A549 (cell line): ENCODE data around the gene ATF3. TPM values are rescaled to one million over a fixed set of nuclear protein-coding genes. Genes with fewer than 3 reads are reported as not detected.

Experiments
- ATAC-seq, 2 experiments: fragments of 200-7000 bp in 1 of 2; fragments of >200 bp in 1 of 2; cut with Nextera tagmentation in 1 of 2; cut with Tn5 transposase in 1 of 2; 3 replicates each; pipeline versions ENCODE4 v1.8.0 to v1.9.1; 2018 to 2020; ENCODE audit warnings: mild to moderate bottlenecking in 1 of 2, moderate library complexity in 1 of 2
- CTCF ChIA-PET: fragments of 300-600 bp; sonication (Branson Sonifier 250); formaldehyde crosslinking; extraction: SDS; loops from one replicate; lab custom pipeline; 2021; ENCODE audit warnings: antibody characterized with exemption, inconsistent platforms; lab: Yijun Ruan, JAX
- POLR2A ChIA-PET: fragments of 350-600 bp; formaldehyde crosslinking; extraction: SDS; loops from one replicate; lab custom pipeline; 2021; ENCODE audit warnings: antibody characterized with exemption, inconsistent platforms; lab: Yijun Ruan, JAX
- DNase-seq, 2 experiments: peaks; one replicate each; pipeline versions ENCODE4 v3.0.0 to v3.0.0-alpha.2; 2011 to 2016; ENCODE audit warnings: low read depth in 1 of 2, low spot score in 1 of 2
- FAIRE-seq: peaks from 2 replicates; lab custom pipeline; 2011; peaks lifted over from hg19 to GRCh38; lab: Jason Lieb, UNC
- H3K27ac ChIP-seq, 2 experiments: fragments of >200 bp; sonication (Bioruptor Twin); formaldehyde crosslinking; 3 replicates each; pipeline ENCODE4 v1.5.1; 2016 to 2017
- H3K4me1 ChIP-seq: fragments of >200 bp; sonication (Bioruptor Twin); formaldehyde crosslinking; 3 replicates; pipeline ENCODE4 v1.6.1; 2016
- H3K4me2 ChIP-seq: fragments of >200 bp; sonication (Bioruptor Twin); formaldehyde crosslinking; 3 replicates; pipeline ENCODE4 v1.6.1; 2016
- H3K4me3 ChIP-seq: fragments of >200 bp; sonication (Bioruptor Twin); formaldehyde crosslinking; 3 replicates; pipeline ENCODE4 v1.5.1; 2016
- H3K9me3 ChIP-seq: fragments of >200 bp; sonication (Bioruptor Twin); formaldehyde crosslinking; 3 replicates; pipeline ENCODE4 v1.6.1; 2016
- ATOH8 ChIP-seq: fragments of 250-450 bp; sonication (Bioruptor Pico); IDR thresholded peaks from 2 replicates; pipeline ENCODE4 v1.5.0; 2020; ENCODE audit warnings: low read depth, mild to moderate bottlenecking, moderate library complexity
- BCL3 ChIP-seq: fragments of >200 bp; sonication (Bioruptor Twin); formaldehyde crosslinking; IDR thresholded peaks from 3 replicates; pipeline ENCODE4 v1.6.1; 2016
- BHLHE40 ChIP-seq: IDR thresholded peaks from 2 replicates; pipeline ENCODE4 v1.6.1; 2012; ENCODE audit warnings: low read depth, low read length, inconsistent platforms
- CHD2 ChIP-seq: fragments of 150-350 bp; IDR thresholded peaks from 2 replicates; pipeline ENCODE4 v1.6.1; 2014; ENCODE audit warnings: low read length; ENCODE audit not compliant: partially characterized antibody
- CTCF ChIP-seq: fragments of >200 bp; sonication (Bioruptor Twin); formaldehyde crosslinking; IDR thresholded peaks from 3 replicates; pipeline ENCODE4 v1.5.1; 2016
- E2F6 ChIP-seq: IDR thresholded peaks from 2 replicates; pipeline ENCODE4 v1.6.1; 2012; ENCODE audit warnings: low read depth, borderline replicate concordance
- FOSB ChIP-seq: fragments of 250-450 bp; sonication (Bioruptor Pico); IDR thresholded peaks from 2 replicates; pipeline ENCODE4 v1.5.0; 2020; ENCODE audit warnings: mild to moderate bottlenecking, moderate library complexity
- FOXS1 ChIP-seq: fragments of 250-450 bp; sonication (Bioruptor Pico); IDR thresholded peaks from 2 replicates; pipeline ENCODE4 v1.5.0; 2020; ENCODE audit warnings: mild to moderate bottlenecking, moderate library complexity
- GATA3 ChIP-seq: IDR thresholded peaks from 2 replicates; pipeline ENCODE4 v1.6.1; 2012; ENCODE audit warnings: borderline replicate concordance
- HOXB5 ChIP-seq: fragments of 250-450 bp; sonication (Bioruptor Pico); IDR thresholded peaks from 2 replicates; pipeline ENCODE4 v1.5.0; 2020; ENCODE audit warnings: mild to moderate bottlenecking, moderate library complexity
- MYC ChIP-seq: IDR thresholded peaks from 2 replicates; pipeline ENCODE4 v1.6.1; 2012; ENCODE audit warnings: mild to moderate bottlenecking, inconsistent platforms, low read length, improper control_type of control experiment, borderline replicate concordance
- NFE2L2 ChIP-seq: fragments of 150-350 bp; conservative IDR thresholded peaks from 2 replicates; pipeline ENCODE4 v1.6.1; 2014; ENCODE audit warnings: low read length
- NR3C1 ChIP-seq: fragments of >200 bp; sonication (Bioruptor Twin); formaldehyde crosslinking; IDR thresholded peaks from 3 replicates; pipeline ENCODE4 v1.6.1; 2017
- PBX3 ChIP-seq: IDR thresholded peaks from 2 replicates; pipeline ENCODE4 v1.6.1; 2012
- POLR2A ChIP-seq: IDR thresholded peaks from 2 replicates; pipeline ENCODE4 v1.6.1; 2012; ENCODE audit warnings: mild to moderate bottlenecking, low read length
- RARB ChIP-seq: fragments of 250-450 bp; sonication (Bioruptor Pico); IDR thresholded peaks from 2 replicates; pipeline ENCODE4 v1.8.0; 2021; ENCODE audit warnings: mild to moderate bottlenecking, moderate library complexity
- RFX5 ChIP-seq: fragments of 450-650 bp; IDR thresholded peaks from 2 replicates; pipeline ENCODE4 v1.7.1; 2014; ENCODE audit warnings: antibody characterized with exemption, mild to moderate bottlenecking, moderate library complexity
- SMC3 ChIP-seq: fragments of >200 bp; sonication (Bioruptor Twin); formaldehyde crosslinking; IDR thresholded peaks from 3 replicates; pipeline ENCODE4 v1.6.1; 2018; ENCODE audit warnings: inconsistent platforms
- SREBF2 ChIP-seq: fragments of 450-650 bp; IDR thresholded peaks from 2 replicates; pipeline ENCODE4 v1.6.1; 2014; ENCODE audit warnings: mild to moderate bottlenecking, moderate library complexity
- ZFP36 ChIP-seq: fragments of 450-650 bp; IDR thresholded peaks from 2 replicates; pipeline ENCODE4 v1.6.1; 2014; ENCODE audit warnings: borderline replicate concordance; ENCODE audit not compliant: partially characterized antibody
- ZNF302 ChIP-seq: fragments of 250-450 bp; sonication (Bioruptor Pico); IDR thresholded peaks from 2 replicates; pipeline ENCODE4 v1.9.0; 2021; ENCODE audit warnings: inconsistent platforms, mild to moderate bottlenecking, moderate library complexity
- WGBS: methylation state at CpG from one replicate; pipeline ENCODE4 v1.1.6; 2017; ENCODE audit errors: missing lambda C conversion rate; 5-methylcytosine and 5-hydroxymethylcytosine counted together
- polyA plus RNA-seq, 4 experiments: library from polyadenylated mRNA; depleted of rRNA in 3 of 4; stranded (reverse); fragments of >200 nt; fragmentation: RNase III in 1 of 4; extraction: RNeasy Plus Mini Kit Qiagen cat#74134 plus additional on column Dnase treatment in 1 of 4; gene quantifications; 2 replicates in 3 of 4; 3 replicates in 1 of 4; pipeline ENCODE4 v1.2.3, GENCODE V29; 2011 to 2017

ATF3 gene
- polyA plus RNA-seq, 2 of the 4 experiments (the other 2 are of a cell fraction) = 4.4 to 62.9 TPM

GRCh38 chr1:212574732-212575131 lies 33.8 kb upstream of the ATF3 start:
- FAIRE-seq (no peak), ATAC-seq (no peak), DNase-seq (no peak)
- Histone ChIP-seq H3K9me3 (no peaks in the 10 kb centered on the region), H3K4me3 (no peak overlapping the region), H3K4me1 (no peaks in the 10 kb centered on the region), H3K27ac (no peak overlapping the region), H3K4me2 (no peak overlapping the region)
- WGBS = 89% methylated on average over 3 of the region's 3 CpGs
- ChIA-PET POLR2A (no interaction called here), CTCF (interaction anchor here (0.9 to 1.0 kb wide), 3 partner anchors 12 to 96 kb away, joined by 3 read pairs; no protein-coding TSS in a partner anchor)
- TF ChIP-seq BCL3 (no peak), BHLHE40 (no peak), MYC (no peak), CHD2 (no peak), NFE2L2 (no peak), HOXB5 (CRISPR knock-in tag) (no peak), FOSB (no peak), FOXS1 (CRISPR knock-in tag) (no peak), ZFP36 (no peak), ATOH8 (CRISPR knock-in tag) (no peak), SMC3 (no peak), SREBF2 (no peak), GATA3 (no peak)

GRCh38 chr1:212575333-212575732 lies 33.2 kb upstream of the ATF3 start:
- no peak overlapping the region for H3K27ac ChIP-seq
- no peak overlapping the region for H3K4me3 ChIP-seq
- WGBS = 75% methylated on average over 2 of the region's 2 CpGs
- no peak overlapping the region for H3K4me2 ChIP-seq
- TF ChIP-seq SMC3 = no peak
- H3K9me3 ChIP-seq = no peaks in the 10 kb centered on the region
- no peak for FAIRE-seq
- no peak for ATAC-seq
- peaks cover 3% of the 10 kb centered on the region; the same call in 1 of the 3 replicates for H3K4me1 ChIP-seq
- CTCF ChIA-PET = interaction anchor here (1.2 kb wide), 1 partner anchor 98 kb away, joined by 3 read pairs; no protein-coding TSS in a partner anchor
- POLR2A ChIA-PET = no interaction called here
- no peak for DNase-seq

GRCh38 chr1:212578041-212578440 lies 30.5 kb upstream of the ATF3 start:
- TF ChIP-seq E2F6 (no peak), RARB (CRISPR knock-in tag) (no peak), POLR2A (no peak), PBX3 (no peak), ZFP36 (no peak), NR3C1 (no peak), RFX5 (no peak), CTCF (no peak), ZNF302 (no peak)
- no peak overlapping the region for H3K4me2 ChIP-seq
- no peak overlapping the region for H3K4me3 ChIP-seq
- no peaks in the 10 kb centered on the region for H3K9me3 ChIP-seq
- H3K4me1 ChIP-seq = peaks cover 4% of the 10 kb centered on the region; the same call in 1 of the 3 replicates
- no peak overlapping the region for H3K27ac ChIP-seq
- ATAC-seq (no peak), DNase-seq (no peak), FAIRE-seq (no peak)
- POLR2A ChIA-PET = no interaction called here
- CTCF ChIA-PET = interaction anchor here (0.6 to 1.7 kb wide), 4 partner anchors 9 to 101 kb away, joined by 3 to 5 read pairs (median 3); no protein-coding TSS in a partner anchor
- 72% methylated on average over 1 of the region's 1 CpG for WGBS
